D721Med (cell line): ENCODE measurements around the gene JDP2.

Experiments
- DNase-seq: peaks from one replicate; pipeline ENCODE4 v3.0.0; 2011; ENCODE audit warnings: low spot score; ENCODE audit not compliant: insufficient read length
- FAIRE-seq: peaks from 2 replicates; lab custom pipeline; 2011; peaks lifted over from hg19 to GRCh38; lab: Jason Lieb, UNC
- CTCF ChIP-seq: IDR thresholded peaks from 2 replicates; pipeline ENCODE4 v1.5.1; 2012; ENCODE audit warnings: mild to moderate bottlenecking, control low read depth; ENCODE audit not compliant: insufficient read depth; ENCODE audit errors: missing control alignments

The JDP2 gene

GRCh38 chr14:75442166-75442565 is 14.3 kb downstream of the JDP2 start:
- FAIRE-seq (no peak), DNase-seq (no peak)
- TF ChIP-seq CTCF, result no peak

- DNase-seq, result no peak
- no peak for TF ChIP-seq CTCF
- FAIRE-seq, result no peak
Measured at GRCh38 chr14:75442642-75443041, 14.8 kb downstream of the JDP2 start.

- TF ChIP-seq CTCF, result no peak
- no peak for DNase-seq
- no peak for FAIRE-seq
Measured at GRCh38 chr14:75443203-75443969, 15.6 kb downstream of the JDP2 start.

- no peak for DNase-seq
- FAIRE-seq, result no peak
Measured at GRCh38 chr14:75445236-75445635, 17.4 kb downstream of the JDP2 start.

GRCh38 chr14:75445963-75446362 is 18.1 kb downstream of the JDP2 start:
- TF ChIP-seq CTCF, result no peak
- DNase-seq, result no peak
- FAIRE-seq, result no peak

More at GRCh38 chr14:75445236-75445635, 17.4 kb downstream of the JDP2 start:
- TF ChIP-seq CTCF, result no peak

- no peak for FAIRE-seq
- TF ChIP-seq CTCF, result no peak
- DNase-seq, result no peak
Measured at GRCh38 chr14:75446447-75446846, 18.6 kb downstream of the JDP2 start.

GRCh38 chr14:75448209-75448608 is 20.4 kb downstream of the JDP2 start:
- no peak for FAIRE-seq
- DNase-seq, result no peak
- TF ChIP-seq CTCF, result no peak
